8988T (cell line): ENCODE data around the gene CRACDL.

Source experiments
- DNase-seq: peaks from one replicate; pipeline ENCODE4 v3.0.0; 2011

The CRACDL gene

GRCh38 chr2:98799375-98800329, 136.4 kb downstream of the CRACDL start:
- DNase-seq, result no peak

DNA sequence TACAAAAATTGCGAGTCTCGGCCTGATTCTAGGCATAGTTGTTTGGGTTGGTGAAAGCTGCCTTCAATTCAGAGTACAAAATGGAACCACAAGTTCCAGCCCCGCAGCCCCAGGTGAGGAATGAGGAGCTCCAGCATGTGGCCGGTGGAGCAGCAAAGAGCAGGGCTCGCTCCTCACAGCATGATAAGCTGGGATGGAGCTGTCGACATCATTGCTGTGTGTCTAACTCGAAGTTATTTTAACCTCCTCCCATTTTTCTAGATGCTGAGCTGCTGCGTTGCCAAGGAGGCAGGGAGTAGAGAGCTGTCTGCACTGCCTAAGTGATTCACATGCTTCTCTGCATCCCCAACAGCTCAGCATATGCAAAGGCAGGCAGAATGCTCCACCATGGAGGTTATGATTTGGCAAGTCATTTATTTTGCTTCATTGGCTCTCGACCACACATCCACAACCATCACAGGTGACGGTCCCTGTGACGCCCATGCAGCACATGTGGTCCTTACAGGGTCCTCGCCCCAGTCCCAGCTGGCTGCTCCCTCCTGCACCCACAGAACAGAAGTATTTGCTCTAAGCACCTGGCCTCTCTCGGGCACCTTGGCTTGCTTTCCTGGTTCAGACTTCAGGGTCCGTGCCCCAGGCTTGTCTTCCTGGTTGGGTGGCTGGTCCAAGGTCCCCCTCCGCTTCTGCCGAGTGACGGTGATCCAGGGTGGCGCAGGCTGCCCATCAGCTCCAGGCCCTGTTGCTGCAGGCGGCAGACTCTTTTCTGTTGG, 139.1 kb downstream of the CRACDL start:
- DNase-seq, result no peak

GRCh38 chr2:98795891-98796676, 139.9 kb downstream of the CRACDL start:
- DNase-seq, result no peak

DNA sequence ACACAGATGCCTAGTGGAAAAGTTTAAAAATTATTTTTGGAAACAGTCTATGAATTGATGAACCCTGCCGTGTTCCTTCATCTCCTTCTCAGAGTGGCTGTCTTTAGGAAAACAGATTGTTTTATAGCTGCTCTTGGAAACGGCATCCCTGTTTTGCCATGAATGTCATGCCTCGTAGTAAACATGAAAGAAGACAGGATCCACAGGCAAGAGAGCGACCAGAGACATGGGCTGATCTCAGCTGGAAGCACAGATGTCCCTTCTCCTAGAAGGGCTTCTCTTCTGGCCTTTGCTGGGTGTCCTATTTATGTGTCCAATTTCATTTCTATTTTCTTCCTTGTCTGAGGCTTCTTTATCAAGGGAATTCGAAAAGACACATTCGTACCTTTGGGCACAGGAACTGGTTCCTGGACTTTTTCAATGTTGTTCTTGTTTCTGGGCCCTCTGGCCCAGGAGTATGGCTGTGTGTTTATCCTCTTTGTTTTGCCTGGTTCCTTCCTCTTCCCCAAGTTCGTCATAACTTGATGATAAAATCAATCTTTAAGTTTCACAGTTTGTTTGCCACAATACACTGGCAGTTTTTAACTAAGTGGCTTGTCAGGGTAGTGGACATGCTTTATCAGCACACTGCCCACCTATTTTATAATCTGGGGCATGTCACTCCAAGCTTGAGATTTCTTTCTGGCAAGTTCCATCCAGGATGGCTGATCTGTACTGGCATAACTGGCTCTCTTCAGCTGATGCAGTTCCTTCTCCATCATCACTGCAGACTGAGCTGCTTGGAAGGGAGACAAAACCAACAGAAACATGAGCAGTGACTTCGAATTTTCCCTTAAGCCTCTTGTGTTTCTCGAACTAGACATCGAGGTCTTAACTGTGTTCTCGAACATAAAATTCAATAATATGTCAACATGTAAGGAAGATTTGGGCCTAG, 141.9 kb downstream of the CRACDL start:
- DNase-seq, result no peak

DNA sequence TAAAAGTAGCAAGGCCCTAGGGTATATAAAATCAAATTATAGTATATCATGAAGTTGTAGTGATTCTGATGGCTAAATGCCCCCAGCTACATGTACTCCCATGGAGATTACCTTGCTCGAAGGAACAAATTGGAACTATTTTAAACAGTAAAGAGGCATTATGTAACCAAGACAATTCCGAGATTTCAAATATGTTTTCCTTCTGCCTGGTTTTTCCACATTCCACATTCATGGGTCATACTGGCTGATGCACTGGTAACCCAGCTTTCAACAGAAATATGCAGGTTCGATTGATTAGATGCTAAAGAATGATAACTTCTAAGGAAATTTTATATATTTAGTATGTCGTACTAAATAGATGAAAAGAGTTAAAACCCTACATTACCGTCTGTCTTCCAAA, 142.8 kb downstream of the CRACDL start:
- no peak for DNase-seq

- no peak for DNase-seq
These were observed 145.8 kb downstream of the CRACDL start for GRCh38 chr2:98790221-98790620.

- DNase-seq, result no peak
These were observed 148.3 kb downstream of the CRACDL start for GRCh38 chr2:98787700-98788099.

DNA sequence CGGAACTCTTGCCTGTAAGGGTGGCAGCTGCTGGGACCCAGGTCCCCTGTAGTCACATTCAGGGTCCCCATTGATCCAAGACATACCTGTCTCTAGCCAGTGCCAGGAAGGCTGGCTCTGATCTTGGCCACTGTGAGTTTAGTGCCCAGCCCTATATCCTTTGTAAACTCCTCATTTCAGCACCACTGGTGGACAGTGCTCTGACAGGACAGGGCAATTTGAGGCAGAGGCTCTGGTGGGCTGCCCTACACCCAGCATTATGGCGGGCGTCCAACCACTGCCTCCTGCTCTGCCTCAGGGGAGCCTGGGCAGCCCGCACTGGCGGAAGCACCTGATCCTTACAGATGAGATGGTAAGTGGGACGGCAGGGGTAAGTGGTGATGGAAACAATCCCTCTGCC, 149.8 kb downstream of the CRACDL start:
- DNase-seq, result no peak

DNA sequence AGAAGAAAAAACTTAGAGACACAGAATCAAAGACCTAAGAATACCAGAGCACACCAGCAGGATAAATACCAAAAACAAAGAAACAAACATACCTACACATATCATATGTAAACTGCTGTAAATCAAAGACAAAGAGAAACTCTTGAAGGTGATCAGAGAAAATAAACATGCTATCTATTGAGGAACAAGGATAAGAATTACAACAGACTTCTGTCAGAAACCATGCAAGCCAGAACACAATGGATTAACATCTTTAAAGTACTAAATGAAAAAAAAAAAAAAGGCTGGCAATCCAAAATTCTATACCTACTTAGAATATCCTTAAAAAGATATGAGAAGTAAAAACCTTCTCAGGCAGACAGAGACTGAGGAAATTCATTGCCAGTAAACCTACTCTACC, 153.5 kb downstream of the CRACDL start:
- DNase-seq, result no peak

DNA sequence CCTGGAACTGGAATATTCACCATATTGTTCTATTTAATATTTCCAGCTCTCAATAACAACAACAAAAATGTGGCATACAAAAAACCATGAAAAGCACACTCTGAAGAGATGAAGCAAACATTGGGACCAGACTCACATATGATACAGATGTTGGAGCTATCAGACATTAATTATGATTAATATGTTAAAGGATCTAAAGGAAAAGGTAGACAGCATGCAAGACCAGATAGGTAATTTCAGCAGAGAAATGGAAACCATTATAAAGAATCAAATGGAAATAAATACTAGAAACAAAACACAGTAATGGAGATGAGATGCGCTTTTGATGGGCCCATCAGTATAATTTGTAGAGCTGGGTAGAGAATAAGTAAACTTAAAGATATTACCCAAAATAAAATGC, 154.2 kb downstream of the CRACDL start:
- DNase-seq, result no peak

DNA sequence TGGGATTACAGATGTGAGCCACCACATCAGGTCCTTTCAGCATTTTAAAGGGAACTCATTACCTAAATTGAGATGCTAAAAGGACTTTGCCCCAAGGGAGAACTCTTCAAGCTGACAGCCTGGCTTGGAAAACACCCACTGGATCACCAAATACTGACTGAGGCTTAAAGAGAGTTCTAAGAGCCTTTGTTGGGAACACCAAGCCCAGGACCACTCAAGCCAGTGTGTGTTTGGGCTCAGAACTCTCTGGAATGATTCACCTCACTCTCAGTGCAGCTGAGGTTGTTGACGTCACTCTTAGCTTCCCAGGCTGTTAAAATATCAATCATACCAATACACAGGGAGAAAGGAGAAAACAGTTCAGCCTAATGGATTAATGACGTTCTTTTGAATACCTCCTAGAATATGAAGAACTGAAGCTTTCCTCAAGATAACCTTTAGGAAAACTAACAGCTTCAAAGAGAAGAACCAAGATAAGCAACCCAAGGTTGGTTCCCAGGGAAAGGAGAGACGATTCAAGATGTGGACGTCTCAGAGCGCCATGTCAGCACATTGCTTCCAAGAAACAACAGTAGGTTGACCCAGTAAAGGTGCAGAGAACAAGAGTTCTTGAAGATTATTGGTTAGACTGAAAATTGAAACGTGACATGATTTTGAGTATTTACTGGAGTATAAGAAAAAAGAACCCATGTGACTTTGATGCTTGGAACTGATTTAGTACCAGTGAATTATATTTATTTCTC, 157.1 kb downstream of the CRACDL start:
- no peak for DNase-seq

DNA sequence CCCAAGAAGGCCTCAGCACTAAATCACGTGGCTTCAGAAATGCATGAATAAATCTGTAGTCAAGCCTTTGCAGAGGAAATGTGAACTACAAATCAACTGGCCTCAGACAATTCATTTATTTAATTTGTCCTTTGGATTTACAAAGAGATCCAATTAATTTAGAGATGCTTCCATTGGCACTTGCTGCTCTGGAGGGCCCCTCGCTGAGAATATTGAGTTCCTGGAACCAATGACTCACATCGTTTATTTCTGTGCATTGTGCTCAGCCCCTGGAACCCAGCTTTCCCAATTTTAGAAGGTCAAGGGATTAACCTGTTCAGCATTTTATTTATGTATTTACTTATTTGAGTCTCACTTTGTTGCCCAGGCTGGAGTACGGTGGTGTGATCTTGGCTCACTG, 157.9 kb downstream of the CRACDL start:
- no peak for DNase-seq

DNA sequence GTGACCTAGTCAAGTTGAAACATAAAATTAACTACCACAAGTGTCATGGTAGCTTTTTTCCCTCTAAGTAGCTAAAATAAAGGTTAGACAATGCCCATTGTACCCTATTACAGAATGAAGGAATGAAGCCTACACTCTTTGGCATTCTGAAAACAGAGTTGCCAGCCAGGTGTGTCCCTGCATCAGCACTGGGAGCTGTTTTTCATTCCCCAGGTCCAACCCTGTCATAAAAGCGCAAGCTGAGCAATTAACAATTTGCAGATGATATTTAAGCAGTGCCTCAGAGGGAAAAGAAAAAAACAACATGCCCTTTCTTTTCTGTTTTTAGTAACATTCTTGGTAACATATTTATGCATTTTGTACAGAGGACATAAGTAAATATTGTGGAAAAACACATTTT, 158.3 kb downstream of the CRACDL start:
- no peak for DNase-seq

DNA sequence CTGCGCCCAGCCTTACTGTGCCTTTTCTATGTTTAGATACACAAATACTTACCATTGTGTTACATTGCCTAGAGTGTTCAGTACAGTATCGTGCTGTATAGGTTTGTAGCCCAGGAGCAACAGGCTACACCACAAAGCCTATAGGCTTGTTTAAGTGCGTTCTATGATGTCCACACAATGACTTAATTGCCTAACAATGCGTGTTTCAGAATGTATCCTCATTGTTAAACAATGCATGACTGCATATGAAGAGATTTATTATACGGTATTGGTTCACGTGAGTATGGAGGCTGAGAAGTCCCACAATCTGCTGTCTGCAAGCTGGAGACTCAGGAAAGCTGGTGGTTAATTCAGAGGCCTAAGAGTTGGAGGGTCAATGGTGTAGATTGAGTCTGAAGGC, 158.9 kb downstream of the CRACDL start:
- no peak for DNase-seq

- DNase-seq, result no peak
These were observed 159.9 kb downstream of the CRACDL start for GRCh38 chr2:98776136-98776535.

GRCh38 chr2:98775146-98775986, 160.7 kb downstream of the CRACDL start:
- DNase-seq, result no peak

DNA sequence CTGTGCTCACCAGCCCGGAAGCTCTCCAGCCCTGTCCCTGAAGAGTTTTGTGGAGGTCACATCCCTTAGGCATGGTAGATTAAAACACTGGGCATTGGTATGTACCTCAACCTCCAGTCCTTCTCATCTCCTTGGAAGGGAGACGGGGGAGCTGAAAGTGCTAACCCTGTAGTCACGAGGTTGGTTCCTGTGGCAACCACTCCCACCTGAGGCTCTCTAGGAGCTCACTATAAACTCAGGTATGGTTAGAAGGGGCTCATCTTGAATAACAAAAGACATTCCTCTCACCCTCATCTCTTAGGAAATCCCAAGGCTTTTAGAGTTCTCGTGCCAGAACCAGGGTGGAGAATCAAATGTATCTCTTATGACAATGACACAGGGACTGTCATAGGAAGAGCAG, 162.1 kb downstream of the CRACDL start:
- DNase-seq, result no peak

- no peak for DNase-seq
These were observed 162.9 kb downstream of the CRACDL start for GRCh38 chr2:98773169-98773568.

DNA sequence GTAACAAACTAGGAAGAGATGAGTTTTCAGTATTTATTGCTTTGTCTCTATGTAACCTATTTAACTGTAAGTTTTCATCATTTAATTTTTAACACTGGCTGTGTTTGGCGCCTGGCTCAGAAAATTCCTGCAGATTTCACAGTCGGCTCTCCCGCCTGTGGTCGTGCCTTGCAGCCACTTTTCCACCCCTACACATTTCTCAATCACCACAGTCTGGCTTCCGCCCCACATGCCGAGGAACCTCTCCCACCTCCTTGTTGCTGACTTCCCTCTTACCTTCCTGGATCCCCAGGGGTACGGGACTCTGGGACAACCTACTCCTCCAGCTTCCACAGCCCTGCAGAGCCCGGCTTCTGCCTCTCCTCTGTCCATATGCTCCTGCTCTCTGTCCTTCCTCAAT, 163.5 kb downstream of the CRACDL start:
- DNase-seq, result no peak

DNA sequence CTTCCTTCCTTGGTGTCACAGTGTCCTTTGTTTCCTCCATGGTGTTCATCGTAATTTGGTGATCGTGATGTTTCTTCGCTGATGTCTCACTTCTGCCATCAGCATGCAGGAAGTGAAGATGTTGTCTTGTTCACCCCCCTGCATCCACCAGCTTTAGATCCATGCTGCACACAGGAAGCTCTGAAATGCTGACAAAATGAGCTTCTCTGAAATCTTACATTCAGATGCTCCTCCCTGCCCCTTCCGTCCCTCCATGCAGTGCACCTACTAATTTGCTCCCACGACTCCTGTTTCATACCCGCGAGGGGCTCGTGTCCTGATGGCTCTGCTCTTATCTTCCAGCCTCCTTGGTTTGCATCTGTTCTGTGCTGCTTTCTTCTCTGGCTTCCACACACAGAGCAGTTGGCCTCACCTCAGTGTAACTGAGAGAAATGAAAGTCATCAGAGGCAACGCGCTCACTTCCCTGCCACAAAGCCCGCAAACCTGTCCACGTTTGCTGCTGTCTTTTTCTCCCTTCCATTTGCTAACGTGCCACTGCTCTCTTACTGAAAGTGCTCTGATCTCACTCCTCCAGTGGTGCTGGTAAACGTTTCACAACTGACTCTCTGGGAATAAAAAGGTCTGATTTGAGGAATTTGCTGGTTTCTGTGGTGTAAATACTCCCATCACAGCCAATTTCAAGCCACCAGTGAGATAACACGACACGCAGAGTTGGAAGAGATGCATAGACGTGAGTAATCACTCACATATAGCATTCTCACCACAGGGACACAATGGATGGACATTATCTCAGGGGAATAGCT, 164.1 kb downstream of the CRACDL start:
- no peak for DNase-seq
